ENCODE results near the gene NLGN4X.

The NLGN4X gene

GRCh38 chrX:6228720-6229119 lies at the start of gene NLGN4X:
NLGN4X (minus strand) TSS chrX:6228867; CDS start chrX:6151466, 77,401 bp downstream.
- no peak for DNase-seq

GRCh38 chrX:6266041-6266440 lies 37.4 kb upstream of the NLGN4X start:
- no peak for DNase-seq

- no peak for DNase-seq
Observed at GRCh38 chrX:6262959-6263358, 34.3 kb upstream of the NLGN4X start.

GRCh38 chrX:6257025-6257424 lies 28.4 kb upstream of the NLGN4X start:
- no peak for DNase-seq

- no peak for DNase-seq
Observed at GRCh38 chrX:6244666-6245065, 16.0 kb upstream of the NLGN4X start.

GRCh38 chrX:6238576-6238975 lies 9.9 kb upstream of the NLGN4X start:
- DNase-seq = no peak

- DNase-seq = no peak
Observed at GRCh38 chrX:6227935-6228334, 732 bp downstream of the NLGN4X start.

GRCh38 chrX:6227453-6227835 lies 1.2 kb downstream of the NLGN4X start:
- no peak for DNase-seq

- no peak for DNase-seq
Observed at GRCh38 chrX:6226596-6227452, 1.8 kb downstream of the NLGN4X start.

GRCh38 chrX:6225911-6226595 lies 2.6 kb downstream of the NLGN4X start:
- no peak for DNase-seq

GRCh38 chrX:6225288-6225910 lies 3.3 kb downstream of the NLGN4X start:
- DNase-seq = no peak

- DNase-seq = no peak
Observed at GRCh38 chrX:6223516-6223915, 5.2 kb downstream of the NLGN4X start.

- DNase-seq = no peak
Observed at GRCh38 chrX:6210230-6210629, 18.4 kb downstream of the NLGN4X start.

- no peak for DNase-seq
Observed at GRCh38 chrX:6203462-6204215, 25.0 kb downstream of the NLGN4X start.

GRCh38 chrX:6199486-6199885 lies 29.2 kb downstream of the NLGN4X start:
- no peak for DNase-seq

- DNase-seq = no peak
Observed at GRCh38 chrX:6187256-6187655, 41.4 kb downstream of the NLGN4X start.

- DNase-seq = no peak
Observed at GRCh38 chrX:6184900-6185515, 43.7 kb downstream of the NLGN4X start.

- DNase-seq = no peak
Observed at GRCh38 chrX:6175914-6176313, 52.8 kb downstream of the NLGN4X start.

- no peak for DNase-seq
Observed at GRCh38 chrX:6170424-6170823, 58.2 kb downstream of the NLGN4X start.

GRCh38 chrX:6169407-6169806 lies 59.3 kb downstream of the NLGN4X start:
- DNase-seq = no peak

- no peak for DNase-seq
Observed at GRCh38 chrX:6163721-6164120, 64.9 kb downstream of the NLGN4X start.

GRCh38 chrX:6159468-6159867 lies 69.2 kb downstream of the NLGN4X start:
- DNase-seq = no peak

GRCh38 chrX:6151971-6152370 lies 76.7 kb downstream of the NLGN4X start:
- DNase-seq = no peak
